Prostate gland (tissue), 2 donors: ENCODE data around the gene DNAJC3. TPM values are rescaled to one million over a fixed set of nuclear protein-coding genes. Genes with fewer than 3 reads are reported as not detected.

Source experiments
- DNase-seq: peaks from one replicate; pipeline ENCODE4 v3.0.0-alpha.2; 2019; ENCODE audit warnings: low spot score
- H3K27ac ChIP-seq, 2 donors: fragments of 200-600 bp; sonication (generic); 2 replicates each; pipeline ENCODE4 v1.5.1; 2017 to 2019
- H3K27me3 ChIP-seq: fragments of 200-600 bp; sonication (generic); replicated peaks from 2 replicates; pipeline ENCODE4 v1.5.1; 2019; ENCODE audit not compliant: insufficient read depth
- H3K36me3 ChIP-seq, 2 donors: fragments of 200-600 bp; sonication (generic); 1 replicate in 1 of 2; 2 replicates in 1 of 2; pipeline versions ENCODE4 v1.5.1 to v1.8.1; 2017 to 2019
- H3K4me1 ChIP-seq: fragments of 200-600 bp; sonication (generic); replicated peaks from 2 replicates; pipeline ENCODE4 v1.5.1; 2019
- H3K4me3 ChIP-seq, 2 donors: fragments of 200-600 bp; sonication (generic); 2 replicates each; pipeline ENCODE4 v1.5.1; 2017 to 2019
- H3K9me3 ChIP-seq: fragments of 200-600 bp; sonication (generic); 2 replicates; pipeline ENCODE4 v1.5.1; 2017
- CTCF ChIP-seq, 4 experiments: fragments of 200-600 bp in 2 of 4; fragments of 450-650 bp in 2 of 4; sonication (generic) in 2 of 4; IDR thresholded peaks; 1 replicate in 3 of 4; 2 replicates in 1 of 4; pipeline ENCODE4 v1.5.1; 2016 to 2019; ENCODE audit warnings: antibody characterized with exemption in 4 of 4, mild to moderate bottlenecking in 2 of 4, moderate library complexity in 2 of 4
- POLR2A ChIP-seq: fragments of 450-650 bp; IDR thresholded peaks from one replicate; pipeline ENCODE4 v1.6.1; 2016; ENCODE audit warnings: antibody characterized with exemption, mild to moderate bottlenecking
- POLR2AphosphoS5 ChIP-seq: sonication (generic); formaldehyde crosslinking; IDR thresholded peaks from one replicate; pipeline ENCODE4 v1.6.1; 2017; ENCODE audit warnings: antibody characterized with exemption
- WGBS: methylation state at CpG from one replicate; pipeline ENCODE4 v1.1.5; 2018; 5-methylcytosine and 5-hydroxymethylcytosine counted together
- intact Hi-C: fragments of 100-400 bp; cut with DNase I; formaldehyde crosslinking; loops from one replicate; pipeline ENCODE4 v1.14.2; 2022
- total RNA-seq, 2 donors: library from RNA; depleted of rRNA; stranded (reverse); fragments of >200 nt; gene quantifications; one replicate each; pipeline ENCODE4 v1.1.0, GENCODE V29; 2016

DNAJC3 gene
- total RNA-seq, 2 donors from 2014 or later: 44.7 to 106 TPM

- H3K27ac ChIP-seq: no peak overlapping the region
- intact Hi-C loops: no loop called here
- TF ChIP-seq POLR2AphosphoS5 (no peak), POLR2A (no peak), CTCF (IDR thresholded peaks at IDR 0.05) (no peak)
- DNase-seq: no peak
- no peaks in the 10 kb centered on the region for H3K36me3 ChIP-seq
- no peaks in the 10 kb centered on the region for H3K9me3 ChIP-seq
- H3K4me1 ChIP-seq: no peaks in the 10 kb centered on the region
- no peaks in the 10 kb centered on the region for H3K27me3 ChIP-seq
- no peak overlapping the region for H3K4me3 ChIP-seq
- WGBS: 80% methylated on average over 5 of the region's 5 CpGs
These were observed 21.3 kb downstream of the DNAJC3 start for GRCh38 chr13:95698047-95698749.

- TF ChIP-seq CTCF (IDR thresholded peaks at IDR 0.05) (no peak), POLR2AphosphoS5 (no peak), POLR2A (no peak)
These were observed 26.6 kb downstream of the DNAJC3 start for GRCh38 chr13:95703576-95703975.

GRCh38 chr13:95704510-95704909 is 27.6 kb downstream of the DNAJC3 start:
- intact Hi-C loops: no loop called here
- 90% methylated on average over 3 of the region's 3 CpGs for WGBS
- TF ChIP-seq POLR2A (no peak), CTCF (IDR thresholded peaks at IDR 0.05) (no peak), POLR2AphosphoS5 (no peak)
- Histone ChIP-seq H3K9me3 (no peaks in the 10 kb centered on the region), H3K4me1 (no peaks in the 10 kb centered on the region), H3K27ac (no peak overlapping the region), H3K27me3 (no peaks in the 10 kb centered on the region), H3K36me3 (no peaks in the 10 kb centered on the region), H3K4me3 (no peak overlapping the region)
- no peak for DNase-seq

More at GRCh38 chr13:95703576-95703975, 26.6 kb downstream of the DNAJC3 start:
- WGBS: 68% methylated on average over 2 of the region's 2 CpGs
- Histone ChIP-seq H3K27ac (no peak overlapping the region), H3K4me3 (no peak overlapping the region), H3K27me3 (no peaks in the 10 kb centered on the region), H3K36me3 (no peaks in the 10 kb centered on the region), H3K9me3 (no peaks in the 10 kb centered on the region), H3K4me1 (no peaks in the 10 kb centered on the region)
- no peak for DNase-seq
- intact Hi-C loops: no loop called here

- no peaks in the 10 kb centered on the region for H3K4me1 ChIP-seq
- no peaks in the 10 kb centered on the region for H3K9me3 ChIP-seq
- H3K4me3 ChIP-seq: no peak overlapping the region
- no peak overlapping the region for H3K27ac ChIP-seq
- intact Hi-C loops: no loop called here
- WGBS: 95% methylated on average over 1 of the region's 1 CpG
- no peak for DNase-seq
- H3K36me3 ChIP-seq: no peaks in the 10 kb centered on the region
- no peaks in the 10 kb centered on the region for H3K27me3 ChIP-seq
- TF ChIP-seq POLR2A (no peak), POLR2AphosphoS5 (no peak), CTCF (IDR thresholded peaks at IDR 0.05) (no peak)
These were observed 29.4 kb downstream of the DNAJC3 start for GRCh38 chr13:95706356-95706755.

GRCh38 chr13:95707035-95707434 is 30.1 kb downstream of the DNAJC3 start:
- DNase-seq: no peak
- TF ChIP-seq POLR2A: no peak
- no peak for TF ChIP-seq POLR2AphosphoS5
- TF ChIP-seq CTCF (IDR thresholded peaks at IDR 0.05): no peak
- Histone ChIP-seq H3K36me3 (no peaks in the 10 kb centered on the region), H3K9me3 (no peaks in the 10 kb centered on the region), H3K27ac (no peak overlapping the region), H3K27me3 (no peaks in the 10 kb centered on the region), H3K4me1 (no peaks in the 10 kb centered on the region), H3K4me3 (no peak overlapping the region)
- intact Hi-C loops: no loop called here
- 95% methylated on average over 4 of the region's 4 CpGs for WGBS
